Progenitor cell of endocrine pancreas (in vitro differentiated cells): Measurements from ENCODE around the gene TRNT1. TPM values are rescaled to one million over a fixed set of nuclear protein-coding genes. Genes with fewer than 3 reads are reported as not detected.

Source experiments
- DNase-seq: peaks from one replicate; pipeline ENCODE4 v3.0.0; 2021; ENCODE audit warnings: low spot score; ENCODE audit not compliant: unreplicated experiment
- H3K27ac Mint-ChIP-seq: 2 replicates; pipeline ENCODE4 v1.8.0; 2021; ENCODE audit warnings: mild to moderate bottlenecking, moderate library complexity, mixed read lengths
- H3K27me3 Mint-ChIP-seq: 2 replicates; pipeline ENCODE4 v1.8.0; 2021; ENCODE audit warnings: mixed read lengths
- H3K36me3 Mint-ChIP-seq: 2 replicates; pipeline ENCODE4 v1.8.0; 2022; ENCODE audit warnings: mixed read lengths; ENCODE audit not compliant: insufficient read depth
- H3K4me1 Mint-ChIP-seq: 2 replicates; pipeline ENCODE4 v1.8.0; 2021; ENCODE audit warnings: low read depth, mixed read lengths
- H3K4me3 Mint-ChIP-seq: 2 replicates; pipeline ENCODE4 v1.8.0; 2021; ENCODE audit warnings: low read depth, mild to moderate bottlenecking, moderate library complexity, mixed read lengths
- H3K9me3 Mint-ChIP-seq: 2 replicates; pipeline ENCODE4 v1.8.0; 2021; ENCODE audit warnings: low read depth, mixed read lengths
- CTCF ChIP-seq: fragments of 200-600 bp; sonication (generic); IDR thresholded peaks from one replicate; pipeline ENCODE4 v1.5.0; 2021; ENCODE audit warnings: antibody characterized with exemption, mild to moderate bottlenecking; ENCODE audit not compliant: unreplicated experiment
- total RNA-seq: library from RNA; stranded (reverse); gene quantifications from 2 replicates; pipeline ENCODE4 v1.2.1, GENCODE V29; 2021

TRNT1 gene
- total RNA-seq, 1 donor from 2014 or later, result 26.5 TPM

DNA sequence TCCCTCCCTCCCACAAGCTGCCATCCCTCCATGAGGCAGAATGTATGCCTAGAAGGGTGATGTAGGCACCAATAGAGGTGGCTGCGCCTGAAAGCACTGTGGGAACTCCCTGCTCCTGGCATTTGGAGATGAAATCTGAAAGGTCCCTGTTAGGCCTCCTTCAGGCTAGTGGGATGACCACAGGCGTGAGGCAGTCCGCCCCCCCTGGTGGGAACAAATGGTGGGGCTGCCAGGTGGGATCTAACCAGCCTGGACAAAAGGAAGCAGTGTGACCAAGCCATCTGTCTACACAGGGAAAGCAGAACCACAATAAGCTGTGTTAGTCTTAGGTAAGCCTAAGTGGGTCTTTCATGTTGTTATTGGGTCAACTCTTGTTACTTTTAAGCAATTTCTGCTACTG is 41.9 kb upstream of the TRNT1 start:
- Mint-ChIP-seq H3K4me1 (peaks cover 1% of the 10 kb centered on the region), H3K4me3 (no peak overlapping the region), H3K36me3 (no peaks in the 10 kb centered on the region), H3K27me3 (peaks cover 6% of the 10 kb centered on the region), H3K9me3 (no peaks in the 10 kb centered on the region), H3K27ac (no peak overlapping the region)
- no peak for DNase-seq
- no peak for TF ChIP-seq CTCF

DNA sequence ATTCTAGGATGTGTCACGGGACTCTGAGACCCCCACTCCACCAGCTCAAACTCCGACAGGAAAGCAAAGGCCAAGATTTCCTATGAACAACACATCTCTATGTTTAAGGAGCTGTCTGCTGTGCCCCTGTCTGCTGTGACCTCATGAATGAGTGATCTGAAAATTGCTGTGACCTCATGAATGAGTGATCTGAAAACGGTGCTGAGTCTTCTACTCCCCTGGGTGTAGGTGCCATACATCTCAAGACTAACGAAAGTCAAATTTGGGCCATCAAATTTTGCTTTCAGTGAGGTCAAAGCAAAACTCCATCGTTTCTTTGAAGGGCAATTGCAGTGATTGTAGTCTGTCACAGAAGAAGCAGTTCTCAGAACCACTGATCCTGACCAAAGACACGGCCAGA is 41.0 kb upstream of the TRNT1 start:
- H3K27ac Mint-ChIP-seq, result no peak overlapping the region
- no peaks in the 10 kb centered on the region for H3K9me3 Mint-ChIP-seq
- H3K27me3 Mint-ChIP-seq, result peaks cover 6% of the 10 kb centered on the region
- H3K36me3 Mint-ChIP-seq, result no peaks in the 10 kb centered on the region
- H3K4me1 Mint-ChIP-seq, result peaks cover 1% of the 10 kb centered on the region
- no peak for DNase-seq
- H3K4me3 Mint-ChIP-seq, result no peak overlapping the region
- TF ChIP-seq CTCF, result no peak

- DNase-seq, result no peak
- H3K27ac Mint-ChIP-seq, result no peak overlapping the region
- TF ChIP-seq CTCF, result no peak
- no peaks in the 10 kb centered on the region for H3K36me3 Mint-ChIP-seq
- no peaks in the 10 kb centered on the region for H3K9me3 Mint-ChIP-seq
- peaks cover 6% of the 10 kb centered on the region for H3K27me3 Mint-ChIP-seq
- H3K4me3 Mint-ChIP-seq, result no peak overlapping the region
- H3K4me1 Mint-ChIP-seq, result peaks cover 1% of the 10 kb centered on the region
Measured at GRCh38 chr3:3086239-3086638, 40.5 kb upstream of the TRNT1 start.

- no peak for TF ChIP-seq CTCF
- no peak for DNase-seq
- Mint-ChIP-seq H3K4me3 (no peak overlapping the region), H3K27me3 (peaks cover 5% of the 10 kb centered on the region), H3K9me3 (no peaks in the 10 kb centered on the region), H3K36me3 (no peaks in the 10 kb centered on the region), H3K4me1 (peaks cover 1% of the 10 kb centered on the region), H3K27ac (no peak overlapping the region)
Measured at GRCh38 chr3:3087279-3087678, 39.5 kb upstream of the TRNT1 start.

- no peaks in the 10 kb centered on the region for H3K9me3 Mint-ChIP-seq
- peaks cover 1% of the 10 kb centered on the region for H3K4me1 Mint-ChIP-seq
- H3K27me3 Mint-ChIP-seq, result peaks cover 3% of the 10 kb centered on the region
- DNase-seq, result no peak
- H3K36me3 Mint-ChIP-seq, result no peaks in the 10 kb centered on the region
- no peak overlapping the region for H3K27ac Mint-ChIP-seq
- no peak overlapping the region for H3K4me3 Mint-ChIP-seq
- no peak for TF ChIP-seq CTCF
Measured at GRCh38 chr3:3087716-3088465, 38.8 kb upstream of the TRNT1 start.
